ENCODE results near the gene CES4A.

DNA sequence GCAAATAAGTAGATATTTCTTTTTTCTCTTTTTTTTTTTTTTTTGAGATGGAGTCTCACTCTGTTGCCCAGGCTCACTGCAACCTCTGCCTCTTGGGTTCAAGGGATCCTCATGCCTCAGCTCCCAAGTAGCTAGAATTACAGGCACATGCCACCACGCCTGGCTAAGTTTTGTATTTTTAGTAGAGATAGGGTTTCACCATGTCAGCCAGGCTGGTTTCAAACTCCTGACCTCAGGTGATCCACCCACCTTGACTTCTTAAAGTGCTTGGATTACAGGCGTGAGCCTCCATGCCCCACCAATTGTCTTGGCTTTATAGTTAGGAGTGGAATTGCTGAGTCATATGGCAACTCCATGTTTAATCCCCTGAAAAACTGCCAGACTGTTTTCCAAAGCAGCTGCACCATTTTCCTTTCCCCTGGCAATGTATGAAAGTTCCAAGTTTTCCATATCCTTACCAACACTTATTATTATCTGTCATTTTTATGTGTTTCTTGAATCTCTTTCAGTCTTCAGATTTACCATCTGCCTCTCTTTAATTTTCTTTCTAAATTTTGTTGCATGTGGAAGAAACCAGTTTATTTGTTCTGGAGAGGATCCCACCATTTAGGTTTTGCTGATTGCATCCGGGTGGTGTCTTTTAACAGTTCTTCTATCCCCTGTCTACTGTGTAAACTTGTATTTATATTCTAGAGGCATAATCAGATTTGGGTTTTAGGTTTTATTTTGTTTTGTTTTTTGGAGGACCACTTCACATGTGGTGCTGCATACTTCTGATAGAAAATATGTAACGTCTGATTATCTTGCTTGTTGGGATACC lies 37.2 kb upstream of the CES4A start:
- no peak for TF ChIP-seq POLR2A (IDR thresholded peaks at IDR 0.05)
- TF ChIP-seq, protein P1, sequence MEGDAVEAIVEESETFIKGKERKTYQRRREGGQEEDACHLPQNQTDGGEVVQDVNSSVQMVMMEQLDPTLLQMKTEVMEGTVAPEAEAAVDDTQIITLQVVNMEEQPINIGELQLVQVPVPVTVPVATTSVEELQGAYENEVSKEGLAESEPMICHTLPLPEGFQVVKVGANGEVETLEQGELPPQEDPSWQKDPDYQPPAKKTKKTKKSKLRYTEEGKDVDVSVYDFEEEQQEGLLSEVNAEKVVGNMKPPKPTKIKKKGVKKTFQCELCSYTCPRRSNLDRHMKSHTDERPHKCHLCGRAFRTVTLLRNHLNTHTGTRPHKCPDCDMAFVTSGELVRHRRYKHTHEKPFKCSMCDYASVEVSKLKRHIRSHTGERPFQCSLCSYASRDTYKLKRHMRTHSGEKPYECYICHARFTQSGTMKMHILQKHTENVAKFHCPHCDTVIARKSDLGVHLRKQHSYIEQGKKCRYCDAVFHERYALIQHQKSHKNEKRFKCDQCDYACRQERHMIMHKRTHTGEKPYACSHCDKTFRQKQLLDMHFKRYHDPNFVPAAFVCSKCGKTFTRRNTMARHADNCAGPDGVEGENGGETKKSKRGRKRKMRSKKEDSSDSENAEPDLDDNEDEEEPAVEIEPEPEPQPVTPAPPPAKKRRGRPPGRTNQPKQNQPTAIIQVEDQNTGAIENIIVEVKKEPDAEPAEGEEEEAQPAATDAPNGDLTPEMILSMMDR (IDR thresholded peaks at IDR 0.05) = no peak
